Endometrial microvascular endothelial cells (primary cell): ENCODE data around the gene PIK3R3. TPM values are rescaled to one million over a fixed set of nuclear protein-coding genes. Genes with fewer than 3 reads are reported as not detected.

Source experiments
- in situ Hi-C: cut with HindIII; loops from 2 replicates; pipeline ENCODE4 v1.10.0; 2017; ENCODE audit warnings: low sequenced_read_pairs, low pct_unique_long_range_greater_than_20kb; ENCODE audit errors: inconsistent ontology term
- total RNA-seq: library from RNA; depleted of rRNA; stranded (reverse); fragments of >200 nt; gene quantifications from one replicate; pipeline ENCODE4 v1.2.3, GENCODE V29; 2015; ENCODE audit errors: inconsistent ontology term

Gene PIK3R3
- total RNA-seq, 1 donor from 2014 or later = 19.2 TPM

- in situ Hi-C loops = no loop called here
Observed at GRCh38 chr1:46159516-46159915, 27.1 kb upstream of the PIK3R3 start.

GRCh38 chr1:46158312-46159281 is 26.2 kb upstream of the PIK3R3 start:
- in situ Hi-C loops = no loop called here

GRCh38 chr1:46157916-46158311 is 25.5 kb upstream of the PIK3R3 start:
- in situ Hi-C loops = no loop called here

- in situ Hi-C loops = no loop called here
Observed at GRCh38 chr1:46153732-46154131, 21.3 kb upstream of the PIK3R3 start.

- in situ Hi-C loops = no loop called here
Observed at GRCh38 chr1:46153228-46153627, 20.8 kb upstream of the PIK3R3 start.

GRCh38 chr1:46152016-46152415 is 19.6 kb upstream of the PIK3R3 start:
- in situ Hi-C loops = no loop called here

- in situ Hi-C loops = no loop called here
Observed at GRCh38 chr1:46150085-46150484, 17.7 kb upstream of the PIK3R3 start.

- in situ Hi-C loops = no loop called here
Observed at GRCh38 chr1:46148318-46148717, 15.9 kb upstream of the PIK3R3 start.

- in situ Hi-C loops = no loop called here
Observed at GRCh38 chr1:46137916-46138315, 5.5 kb upstream of the PIK3R3 start.

GRCh38 chr1:46136711-46137110 is 4.3 kb upstream of the PIK3R3 start:
- in situ Hi-C loops = no loop called here

GRCh38 chr1:46134660-46135331 is 2.4 kb upstream of the PIK3R3 start:
- in situ Hi-C loops = no loop called here

GRCh38 chr1:46133781-46134350 is 1.4 kb upstream of the PIK3R3 start:
- in situ Hi-C loops = no loop called here

GRCh38 chr1:46133181-46133658 is 791 bp upstream of the PIK3R3 start:
- in situ Hi-C loops = no loop called here

GRCh38 chr1:46131712-46132528 is 509 bp downstream of the PIK3R3 start:
- in situ Hi-C loops = no loop called here

GRCh38 chr1:46131093-46131492 is 1.3 kb downstream of the PIK3R3 start:
- in situ Hi-C loops = no loop called here

GRCh38 chr1:46130606-46131005 is 1.8 kb downstream of the PIK3R3 start:
- in situ Hi-C loops = no loop called here

GRCh38 chr1:46130121-46130520 is 2.3 kb downstream of the PIK3R3 start:
- in situ Hi-C loops = no loop called here

GRCh38 chr1:46128344-46128743 is 4.1 kb downstream of the PIK3R3 start:
- in situ Hi-C loops = no loop called here

- in situ Hi-C loops = no loop called here
Observed at GRCh38 chr1:46118856-46119255, 13.6 kb downstream of the PIK3R3 start.
